Measurements from ENCODE around the gene SPTLC2.

DNA sequence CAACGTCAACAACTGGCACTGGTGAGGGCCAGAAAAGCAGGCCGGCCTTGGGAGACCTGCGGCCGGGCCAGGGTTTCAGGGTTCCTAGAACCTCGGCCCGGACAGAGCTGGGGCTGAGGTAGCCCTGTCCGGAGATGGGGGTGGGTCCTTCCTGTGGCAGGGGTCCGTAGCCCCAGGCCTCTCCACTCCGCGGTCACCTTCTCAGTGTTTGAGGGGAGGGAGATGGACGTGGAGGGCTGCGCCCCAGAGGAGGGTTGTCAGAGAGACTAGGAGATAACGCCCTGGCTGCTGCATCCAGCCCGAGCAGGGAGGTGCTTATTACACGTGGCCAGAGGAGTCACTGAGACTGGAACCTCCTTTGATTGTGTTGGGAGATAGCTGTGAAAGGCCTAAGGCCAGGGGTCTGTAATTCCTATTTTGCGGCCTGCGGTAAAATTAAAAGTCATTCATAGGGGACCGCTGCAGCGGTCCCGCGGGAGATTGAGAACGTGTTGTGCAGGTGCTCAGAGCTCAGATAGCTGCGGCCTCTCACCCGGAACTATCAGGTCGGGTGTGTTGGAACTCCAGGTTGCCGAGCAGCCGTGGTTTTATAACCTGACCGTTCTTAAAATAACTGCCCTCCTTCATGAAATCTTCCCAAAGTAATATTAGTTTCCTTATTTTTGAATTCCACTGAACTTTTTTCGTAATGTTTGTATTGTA is 158.0 kb downstream of the SPTLC2 start:
- TF ChIP-seq, protein P1, sequence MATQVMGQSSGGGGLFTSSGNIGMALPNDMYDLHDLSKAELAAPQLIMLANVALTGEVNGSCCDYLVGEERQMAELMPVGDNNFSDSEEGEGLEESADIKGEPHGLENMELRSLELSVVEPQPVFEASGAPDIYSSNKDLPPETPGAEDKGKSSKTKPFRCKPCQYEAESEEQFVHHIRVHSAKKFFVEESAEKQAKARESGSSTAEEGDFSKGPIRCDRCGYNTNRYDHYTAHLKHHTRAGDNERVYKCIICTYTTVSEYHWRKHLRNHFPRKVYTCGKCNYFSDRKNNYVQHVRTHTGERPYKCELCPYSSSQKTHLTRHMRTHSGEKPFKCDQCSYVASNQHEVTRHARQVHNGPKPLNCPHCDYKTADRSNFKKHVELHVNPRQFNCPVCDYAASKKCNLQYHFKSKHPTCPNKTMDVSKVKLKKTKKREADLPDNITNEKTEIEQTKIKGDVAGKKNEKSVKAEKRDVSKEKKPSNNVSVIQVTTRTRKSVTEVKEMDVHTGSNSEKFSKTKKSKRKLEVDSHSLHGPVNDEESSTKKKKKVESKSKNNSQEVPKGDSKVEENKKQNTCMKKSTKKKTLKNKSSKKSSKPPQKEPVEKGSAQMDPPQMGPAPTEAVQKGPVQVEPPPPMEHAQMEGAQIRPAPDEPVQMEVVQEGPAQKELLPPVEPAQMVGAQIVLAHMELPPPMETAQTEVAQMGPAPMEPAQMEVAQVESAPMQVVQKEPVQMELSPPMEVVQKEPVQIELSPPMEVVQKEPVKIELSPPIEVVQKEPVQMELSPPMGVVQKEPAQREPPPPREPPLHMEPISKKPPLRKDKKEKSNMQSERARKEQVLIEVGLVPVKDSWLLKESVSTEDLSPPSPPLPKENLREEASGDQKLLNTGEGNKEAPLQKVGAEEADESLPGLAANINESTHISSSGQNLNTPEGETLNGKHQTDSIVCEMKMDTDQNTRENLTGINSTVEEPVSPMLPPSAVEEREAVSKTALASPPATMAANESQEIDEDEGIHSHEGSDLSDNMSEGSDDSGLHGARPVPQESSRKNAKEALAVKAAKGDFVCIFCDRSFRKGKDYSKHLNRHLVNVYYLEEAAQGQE (IDR thresholded peaks at IDR 0.05; ENCODE audit: insufficient replicate concordance, low read depth), result no peak
- TF ChIP-seq POLR2AphosphoS5 (IDR thresholded peaks at IDR 0.05; ENCODE audit: low read depth) (no peak), GABPA (IDR thresholded peaks at IDR 0.05; ENCODE audit: low read depth) (no peak), SPI1 (IDR thresholded peaks at IDR 0.05; ENCODE audit: borderline replicate concordance, low read depth) (no peak)
- TF ChIP-seq, protein P2, sequence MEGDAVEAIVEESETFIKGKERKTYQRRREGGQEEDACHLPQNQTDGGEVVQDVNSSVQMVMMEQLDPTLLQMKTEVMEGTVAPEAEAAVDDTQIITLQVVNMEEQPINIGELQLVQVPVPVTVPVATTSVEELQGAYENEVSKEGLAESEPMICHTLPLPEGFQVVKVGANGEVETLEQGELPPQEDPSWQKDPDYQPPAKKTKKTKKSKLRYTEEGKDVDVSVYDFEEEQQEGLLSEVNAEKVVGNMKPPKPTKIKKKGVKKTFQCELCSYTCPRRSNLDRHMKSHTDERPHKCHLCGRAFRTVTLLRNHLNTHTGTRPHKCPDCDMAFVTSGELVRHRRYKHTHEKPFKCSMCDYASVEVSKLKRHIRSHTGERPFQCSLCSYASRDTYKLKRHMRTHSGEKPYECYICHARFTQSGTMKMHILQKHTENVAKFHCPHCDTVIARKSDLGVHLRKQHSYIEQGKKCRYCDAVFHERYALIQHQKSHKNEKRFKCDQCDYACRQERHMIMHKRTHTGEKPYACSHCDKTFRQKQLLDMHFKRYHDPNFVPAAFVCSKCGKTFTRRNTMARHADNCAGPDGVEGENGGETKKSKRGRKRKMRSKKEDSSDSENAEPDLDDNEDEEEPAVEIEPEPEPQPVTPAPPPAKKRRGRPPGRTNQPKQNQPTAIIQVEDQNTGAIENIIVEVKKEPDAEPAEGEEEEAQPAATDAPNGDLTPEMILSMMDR (IDR thresholded peaks at IDR 0.05; ENCODE audit: insufficient read depth, low read length), result no peak

Data from HL-60 (cell line).